ENCODE measurements around the gene MAPRE2.
A peak's percentile ranks its signal among the peaks of the same experiment; 100 is the strongest.

Gene MAPRE2

DNA sequence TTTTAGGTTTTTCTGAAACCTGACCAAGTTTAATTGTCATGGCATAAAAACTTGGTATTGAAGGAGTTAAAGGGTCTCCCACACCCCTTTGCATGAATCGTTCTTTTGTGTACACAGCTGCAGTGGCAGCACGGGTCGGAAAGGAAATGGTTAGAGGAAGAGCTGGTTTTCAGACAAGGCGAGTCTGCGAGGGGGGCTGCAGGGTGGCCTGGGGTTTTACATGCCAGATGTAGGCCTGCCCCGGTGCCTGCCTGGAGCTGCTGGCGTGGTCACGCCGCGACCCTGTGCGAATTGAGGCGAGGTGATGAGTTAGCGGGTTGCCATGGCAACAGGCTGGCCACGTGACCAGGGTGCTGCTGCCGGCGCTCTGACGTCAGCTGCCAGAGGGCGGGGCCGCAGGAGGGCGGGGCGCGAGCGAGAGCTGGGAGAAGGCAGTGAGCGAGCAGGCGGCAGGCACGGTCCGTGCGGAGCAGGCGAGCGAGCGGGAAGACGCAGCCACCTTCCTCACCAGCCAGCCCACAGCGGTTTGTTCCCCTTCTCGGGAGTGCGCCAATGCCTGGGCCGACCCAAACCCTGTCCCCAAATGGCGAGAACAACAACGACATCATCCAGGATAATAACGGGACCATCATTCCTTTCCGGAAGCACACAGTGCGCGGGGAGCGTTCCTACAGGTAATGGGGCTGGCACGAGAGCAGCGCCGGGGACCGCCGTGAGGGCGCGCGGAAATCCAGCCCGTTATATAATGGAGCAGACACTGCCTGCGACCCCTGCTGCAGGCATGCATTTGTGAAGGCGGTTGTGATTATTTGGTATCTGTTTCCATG, at the start of gene MAPRE2:
Gene MAPRE2 (plus strand): TSS at position 426 of the 827 bp plus-strand sequence. CDS start 127 bp downstream, at position 553.
- in situ Hi-C loops (cut with HindIII; ENCODE audit: low pct_unique_long_range_greater_than_20kb, low sequenced_read_pairs) = no loop called here
- peak; percentile 73 to 93 for DNase-seq (ENCODE audit: low read depth in 1 of 2, low spot score in 1 of 2)
- TF ChIP-seq JUND (IDR thresholded peaks at IDR 0.05; ENCODE audit: low read depth) = no peak

DNA sequence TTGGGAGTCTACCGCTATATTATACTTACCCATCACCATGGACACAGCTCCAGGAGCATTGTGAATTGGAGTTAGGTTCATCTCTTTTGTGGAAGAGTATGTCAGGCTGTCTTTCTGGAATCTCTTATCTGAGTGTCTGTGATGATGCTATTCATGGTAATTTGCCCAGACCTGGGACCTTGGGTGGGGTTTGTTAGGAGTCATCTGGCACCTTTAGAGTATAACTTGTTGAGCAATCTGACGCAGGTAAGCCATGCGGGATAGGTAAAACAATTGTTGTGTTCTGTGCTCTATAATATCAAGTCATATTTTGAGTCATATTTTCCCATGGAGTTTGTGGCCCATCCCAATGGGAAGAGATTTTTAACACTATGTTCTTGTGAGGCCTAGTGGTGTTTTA, 49.7 kb upstream of the MAPRE2 start:
- in situ Hi-C loops (cut with HindIII; ENCODE audit: low pct_unique_long_range_greater_than_20kb, low sequenced_read_pairs) = no loop called here
- no peak for DNase-seq (ENCODE audit: low read depth in 1 of 2, low spot score in 1 of 2)
- TF ChIP-seq JUND (IDR thresholded peaks at IDR 0.05; ENCODE audit: low read depth) = no peak

DNA sequence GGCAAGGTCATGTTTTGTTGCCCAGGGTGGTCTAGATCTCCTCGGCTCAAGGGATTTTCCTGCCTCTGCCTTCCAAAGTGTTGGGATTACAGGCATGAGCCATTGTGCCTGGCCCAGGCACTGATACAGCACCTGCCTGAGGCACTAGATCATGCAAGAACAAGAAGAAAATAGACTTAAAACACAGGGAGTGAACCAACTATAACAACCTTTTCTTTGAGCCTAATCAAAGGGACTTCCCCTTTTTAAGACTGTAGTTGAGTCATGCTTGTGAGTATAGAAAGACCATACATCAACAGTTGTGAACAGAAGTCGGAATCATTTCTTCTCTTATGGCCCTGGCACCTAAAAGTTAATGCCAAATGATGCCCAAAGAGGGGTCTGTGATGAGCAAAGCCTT, 47.9 kb upstream of the MAPRE2 start:
- DNase-seq (ENCODE audit: low read depth in 1 of 2, low spot score in 1 of 2) = no peak
- in situ Hi-C loops (cut with HindIII; ENCODE audit: low pct_unique_long_range_greater_than_20kb, low sequenced_read_pairs) = no loop called here
- no peak for TF ChIP-seq JUND (IDR thresholded peaks at IDR 0.05; ENCODE audit: low read depth)

DNA sequence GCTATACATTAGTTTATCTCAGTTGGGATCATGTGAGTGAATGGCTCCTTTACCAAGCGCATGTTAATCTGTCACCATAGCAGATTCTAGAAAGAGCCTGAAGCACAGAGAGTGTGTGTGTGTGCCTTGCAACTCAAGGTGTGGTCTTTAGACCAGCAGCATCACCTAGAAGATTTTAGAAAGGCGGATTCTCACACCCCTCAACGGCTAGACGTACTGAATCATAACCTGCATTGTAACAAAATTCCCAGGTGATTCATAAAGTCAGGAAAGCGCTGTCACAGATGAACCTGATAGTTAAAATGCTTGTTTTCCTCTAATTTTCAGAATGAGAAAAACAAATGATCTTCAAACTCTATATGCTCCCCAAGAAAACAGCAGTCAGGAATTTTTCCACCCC, 45.5 kb upstream of the MAPRE2 start:
- no peak for DNase-seq (ENCODE audit: low read depth in 1 of 2, low spot score in 1 of 2)
- in situ Hi-C loops (cut with HindIII; ENCODE audit: low pct_unique_long_range_greater_than_20kb, low sequenced_read_pairs) = no loop called here
- TF ChIP-seq JUND (IDR thresholded peaks at IDR 0.05; ENCODE audit: low read depth) = no peak

DNA sequence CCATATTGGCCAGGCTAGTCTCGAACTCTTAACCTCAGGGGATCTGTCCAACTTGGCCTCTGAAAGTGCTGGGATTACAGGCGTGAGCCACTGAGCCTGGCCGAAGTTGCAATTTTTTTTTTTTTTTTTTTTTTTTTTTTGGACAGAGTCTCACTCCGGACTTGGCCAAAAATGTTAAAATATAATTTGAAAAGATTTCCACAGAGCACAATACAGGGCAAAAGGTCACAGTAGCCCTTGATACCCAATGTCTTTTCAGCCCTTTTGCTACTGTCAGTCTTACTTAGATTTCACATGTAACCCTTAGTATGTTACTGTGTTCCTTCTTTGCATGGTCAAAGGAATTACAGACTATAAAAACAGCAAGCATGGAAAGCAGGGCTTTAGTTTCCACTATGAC, 42.6 kb upstream of the MAPRE2 start:
- no peak for DNase-seq (ENCODE audit: low read depth in 1 of 2, low spot score in 1 of 2)
- in situ Hi-C loops (cut with HindIII; ENCODE audit: low pct_unique_long_range_greater_than_20kb, low sequenced_read_pairs) = no loop called here
- no peak for TF ChIP-seq JUND (IDR thresholded peaks at IDR 0.05; ENCODE audit: low read depth)

DNA sequence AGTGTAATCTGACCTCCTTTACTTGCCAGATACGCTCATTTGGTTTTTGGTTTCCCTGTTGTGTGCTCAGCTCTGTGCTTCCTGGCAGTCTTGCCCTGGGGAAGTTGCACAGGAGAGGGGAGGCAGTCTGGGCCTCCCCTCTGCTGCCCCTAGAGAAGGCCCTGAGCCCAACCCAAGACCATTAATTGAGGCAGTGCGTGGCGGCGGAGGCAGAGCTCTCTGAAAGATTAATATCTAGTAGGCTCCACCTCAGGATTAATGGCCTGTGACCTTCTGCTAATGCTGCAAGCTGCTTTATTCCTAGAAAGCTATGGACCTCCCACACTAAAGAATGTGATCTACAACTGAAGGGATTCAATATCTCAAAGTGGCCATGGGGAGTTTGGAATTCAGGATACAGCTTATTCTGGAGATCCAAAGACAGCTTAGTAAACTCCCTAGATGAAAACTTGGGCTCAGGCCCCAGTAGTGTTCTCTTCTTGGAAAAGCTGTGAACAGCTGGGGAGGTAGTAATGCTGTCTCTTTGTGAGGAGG, 41.4 kb upstream of the MAPRE2 start:
- in situ Hi-C loops (cut with HindIII; ENCODE audit: low pct_unique_long_range_greater_than_20kb, low sequenced_read_pairs) = no loop called here
- no peak for DNase-seq (ENCODE audit: low read depth in 1 of 2, low spot score in 1 of 2)
- TF ChIP-seq JUND (IDR thresholded peaks at IDR 0.05; ENCODE audit: low read depth) = no peak

DNA sequence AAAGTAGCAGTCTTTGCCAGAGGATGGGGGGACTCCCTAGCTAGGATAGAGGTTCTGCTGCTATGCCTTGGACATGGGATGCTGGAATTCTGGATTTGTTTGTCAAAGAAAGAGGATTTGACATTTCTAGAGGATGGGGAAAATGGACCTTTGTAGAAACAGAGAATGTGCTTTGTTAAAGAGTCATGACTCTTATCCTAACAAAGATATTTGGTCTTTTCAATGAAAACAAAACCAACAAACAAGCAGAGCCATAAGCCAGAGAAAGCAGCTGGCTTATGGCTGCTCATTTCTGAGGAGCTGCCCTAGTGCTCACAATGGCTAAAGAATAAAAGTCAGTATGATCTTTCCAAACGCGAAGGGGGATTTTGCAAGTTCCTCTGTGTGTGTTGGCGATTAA, 40.8 kb upstream of the MAPRE2 start:
- in situ Hi-C loops (cut with HindIII; ENCODE audit: low pct_unique_long_range_greater_than_20kb, low sequenced_read_pairs) = no loop called here
- TF ChIP-seq JUND (IDR thresholded peaks at IDR 0.05; ENCODE audit: low read depth) = no peak
- no peak for DNase-seq (ENCODE audit: low read depth in 1 of 2, low spot score in 1 of 2)

DNA sequence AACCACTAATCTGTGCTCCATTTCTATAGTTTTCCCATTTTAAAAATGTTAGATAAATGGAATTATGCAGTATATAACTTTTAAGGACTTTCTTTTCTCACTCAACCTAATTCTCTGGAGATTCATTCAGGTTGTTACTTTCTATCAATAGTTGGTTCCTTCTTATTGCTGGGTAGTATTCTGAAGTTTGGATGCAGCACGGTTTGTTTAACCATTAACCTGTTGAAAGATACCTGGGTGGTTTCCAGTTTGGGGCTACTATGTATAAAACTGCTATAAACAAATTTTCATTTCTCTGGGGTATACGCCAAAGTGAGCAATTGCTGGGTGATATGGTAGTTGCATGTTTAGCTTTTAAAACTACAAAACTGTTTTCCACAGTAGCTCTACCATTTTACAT, 39.1 kb upstream of the MAPRE2 start:
- no peak for DNase-seq (ENCODE audit: low read depth in 1 of 2, low spot score in 1 of 2)
- TF ChIP-seq JUND (IDR thresholded peaks at IDR 0.05; ENCODE audit: low read depth) = no peak
- in situ Hi-C loops (cut with HindIII; ENCODE audit: low pct_unique_long_range_greater_than_20kb, low sequenced_read_pairs) = no loop called here

DNA sequence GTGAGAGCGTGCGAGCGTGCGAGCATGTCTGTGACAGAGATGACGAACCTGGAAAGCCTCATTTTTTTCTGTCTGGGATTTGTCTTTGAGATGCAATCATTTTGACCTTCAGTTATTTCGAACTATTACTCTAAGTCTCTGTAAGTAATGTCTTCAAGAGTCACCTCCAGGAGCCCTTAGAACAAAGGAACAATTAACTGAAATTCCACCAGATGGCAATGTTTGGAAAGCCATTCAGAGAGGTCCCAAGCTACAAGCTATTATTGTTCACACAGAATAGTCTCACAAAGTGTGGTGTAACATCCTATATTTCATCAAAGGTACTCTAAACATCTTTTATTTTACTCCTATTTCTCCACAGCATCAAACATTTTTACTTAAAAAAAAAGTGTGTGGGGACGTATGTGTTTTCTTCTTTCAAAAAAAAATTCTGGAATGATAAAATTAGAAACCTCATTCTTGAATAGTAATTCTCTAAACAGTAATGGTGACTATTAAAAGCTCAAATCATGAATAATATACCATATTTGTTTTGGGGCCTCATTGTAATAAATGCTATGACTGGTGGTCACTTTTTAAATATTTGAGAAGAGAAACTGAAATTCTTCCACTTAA, 35.1 kb upstream of the MAPRE2 start:
- no peak for TF ChIP-seq JUND (IDR thresholded peaks at IDR 0.05; ENCODE audit: low read depth)
- peak; percentile 36 to 69 for DNase-seq (ENCODE audit: low read depth in 1 of 2, low spot score in 1 of 2)
- in situ Hi-C loops (cut with HindIII; ENCODE audit: low pct_unique_long_range_greater_than_20kb, low sequenced_read_pairs) = no loop called here

DNA sequence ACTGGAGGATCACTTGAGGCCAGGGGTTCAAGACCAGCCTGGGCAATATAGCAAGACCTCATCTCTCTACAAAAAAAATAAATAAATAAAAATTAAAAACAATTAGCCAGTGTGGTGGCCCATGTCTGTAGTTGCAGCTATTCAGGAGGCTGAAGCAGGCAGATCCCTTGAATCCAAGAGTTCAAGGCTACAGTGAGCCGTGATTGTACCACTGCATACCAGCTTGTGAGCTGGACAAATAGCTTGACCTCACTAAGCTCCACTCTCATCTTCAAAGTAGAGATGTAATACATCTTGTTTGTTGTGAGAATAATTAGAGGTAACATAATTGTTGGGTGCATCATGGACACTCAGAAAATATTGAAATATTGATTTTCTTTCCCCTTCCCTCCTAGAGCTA, 31.1 kb upstream of the MAPRE2 start:
- in situ Hi-C loops (cut with HindIII; ENCODE audit: low pct_unique_long_range_greater_than_20kb, low sequenced_read_pairs) = no loop called here
- no peak for TF ChIP-seq JUND (IDR thresholded peaks at IDR 0.05; ENCODE audit: low read depth)
- DNase-seq (ENCODE audit: low read depth in 1 of 2, low spot score in 1 of 2) = no peak

DNA sequence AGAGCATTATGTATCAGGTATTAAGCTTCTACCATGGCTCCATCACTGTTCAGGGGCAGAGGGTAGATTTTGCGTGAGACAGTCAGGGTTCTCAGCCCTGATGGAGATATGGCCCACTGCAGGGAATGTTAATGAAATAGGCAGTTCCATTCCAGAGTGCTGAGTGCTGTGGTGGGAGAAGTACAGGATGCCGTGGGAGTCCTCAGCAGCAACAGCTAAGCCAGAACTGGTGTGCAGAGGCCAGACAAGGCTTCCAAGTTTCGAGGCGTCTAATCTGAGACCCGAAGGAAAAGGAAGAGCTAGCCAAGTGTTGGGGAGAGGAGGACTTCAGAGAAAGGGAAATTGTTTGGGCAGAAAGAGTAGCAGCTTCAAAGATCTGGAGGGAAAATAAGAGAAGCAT, 30.2 kb upstream of the MAPRE2 start:
- TF ChIP-seq JUND (IDR thresholded peaks at IDR 0.05; ENCODE audit: low read depth) = no peak
- no peak for DNase-seq (ENCODE audit: low read depth in 1 of 2, low spot score in 1 of 2)
- in situ Hi-C loops (cut with HindIII; ENCODE audit: low pct_unique_long_range_greater_than_20kb, low sequenced_read_pairs) = no loop called here

DNA sequence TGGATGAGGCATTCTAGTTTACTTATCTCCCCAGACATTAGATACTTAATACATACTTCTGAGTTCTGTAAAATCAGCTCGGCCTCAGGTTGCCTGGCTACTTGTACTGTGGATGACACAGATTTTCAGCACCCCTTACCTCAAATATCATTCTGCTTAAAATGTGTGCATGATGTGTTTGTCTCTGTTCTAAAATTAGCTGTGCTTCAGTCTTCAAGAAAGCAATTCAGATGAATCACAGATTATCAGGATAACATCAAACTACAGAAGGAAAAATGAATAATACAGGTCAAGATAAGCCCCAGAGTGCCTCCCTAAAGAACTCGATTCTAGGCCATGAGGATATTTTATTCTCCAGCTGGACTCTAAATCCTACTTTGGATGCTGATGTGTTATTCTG, 21.3 kb upstream of the MAPRE2 start:
- in situ Hi-C loops (cut with HindIII; ENCODE audit: low pct_unique_long_range_greater_than_20kb, low sequenced_read_pairs) = no loop called here
- TF ChIP-seq JUND (IDR thresholded peaks at IDR 0.05; ENCODE audit: low read depth) = no peak
- DNase-seq (ENCODE audit: low read depth in 1 of 2, low spot score in 1 of 2) = no peak

DNA sequence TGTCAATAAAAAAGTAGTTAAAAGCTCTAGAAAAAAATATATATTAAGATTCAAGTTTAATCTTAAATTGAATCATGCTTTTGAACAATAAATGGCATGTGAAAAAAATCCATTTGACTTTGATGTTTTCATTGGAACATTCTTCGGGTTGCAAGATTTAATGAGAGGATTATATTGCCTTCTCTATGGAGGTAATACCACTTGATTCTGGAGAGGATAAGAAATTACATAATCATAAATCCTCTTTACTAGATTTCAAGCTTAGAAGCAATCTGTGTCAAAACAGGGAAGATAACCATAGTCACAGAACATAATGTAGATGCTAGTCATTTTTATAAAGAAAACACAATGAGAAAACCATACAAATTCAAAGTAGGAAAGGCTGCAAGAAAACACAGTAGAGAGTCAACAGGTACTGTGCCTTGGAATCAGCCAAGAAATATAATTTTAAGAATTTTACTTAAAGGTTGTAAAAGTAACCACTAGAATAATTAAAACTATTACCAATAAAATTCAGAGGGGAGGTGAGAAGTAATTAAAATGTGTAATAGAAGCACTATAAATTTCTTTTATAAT, 18.7 kb upstream of the MAPRE2 start:
- no peak for DNase-seq (ENCODE audit: low read depth in 1 of 2, low spot score in 1 of 2)
- no peak for TF ChIP-seq JUND (IDR thresholded peaks at IDR 0.05; ENCODE audit: low read depth)
- in situ Hi-C loops (cut with HindIII; ENCODE audit: low pct_unique_long_range_greater_than_20kb, low sequenced_read_pairs) = no loop called here

Measured in T47D (cell line).